ENCODE measurements around the gene ZDHHC5. TPM values are rescaled to one million over a fixed set of nuclear protein-coding genes. Genes with fewer than 3 reads are reported as not detected.

ZDHHC5 gene
- total and polyA plus RNA-seq, 2 of the 13 experiments (the other 11 are each of a cell fraction or from before 2014, with no cell fraction given): 26.6 to 34.0 TPM

DNA sequence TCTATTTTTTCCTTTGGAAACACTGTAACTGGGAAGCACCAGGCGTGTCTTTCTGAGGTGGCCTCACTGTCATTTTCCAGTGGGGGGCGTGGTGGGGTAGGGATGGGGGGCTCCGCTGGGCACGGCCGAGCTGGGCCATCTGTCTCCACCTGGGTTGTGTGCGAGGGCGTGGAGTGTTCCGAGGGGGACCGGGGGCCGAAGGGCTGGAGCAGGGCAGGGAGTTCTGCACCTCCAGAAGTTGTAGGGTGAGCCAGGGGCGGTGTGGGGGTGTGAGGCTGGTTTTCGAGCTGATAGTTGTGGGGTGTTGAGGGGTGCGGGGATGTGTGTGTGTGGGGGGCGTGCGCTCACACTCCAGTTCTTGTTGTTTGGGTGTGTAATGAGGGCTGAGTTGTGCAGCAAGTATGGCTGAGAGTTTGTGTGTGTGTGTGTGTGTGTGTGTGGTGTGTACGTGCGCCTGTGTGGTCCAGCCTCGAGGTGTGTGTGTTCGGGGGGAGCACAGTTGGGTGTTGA is 29.0 kb upstream of the ZDHHC5 start (continued):
- TF ChIP-seq, protein P1, sequence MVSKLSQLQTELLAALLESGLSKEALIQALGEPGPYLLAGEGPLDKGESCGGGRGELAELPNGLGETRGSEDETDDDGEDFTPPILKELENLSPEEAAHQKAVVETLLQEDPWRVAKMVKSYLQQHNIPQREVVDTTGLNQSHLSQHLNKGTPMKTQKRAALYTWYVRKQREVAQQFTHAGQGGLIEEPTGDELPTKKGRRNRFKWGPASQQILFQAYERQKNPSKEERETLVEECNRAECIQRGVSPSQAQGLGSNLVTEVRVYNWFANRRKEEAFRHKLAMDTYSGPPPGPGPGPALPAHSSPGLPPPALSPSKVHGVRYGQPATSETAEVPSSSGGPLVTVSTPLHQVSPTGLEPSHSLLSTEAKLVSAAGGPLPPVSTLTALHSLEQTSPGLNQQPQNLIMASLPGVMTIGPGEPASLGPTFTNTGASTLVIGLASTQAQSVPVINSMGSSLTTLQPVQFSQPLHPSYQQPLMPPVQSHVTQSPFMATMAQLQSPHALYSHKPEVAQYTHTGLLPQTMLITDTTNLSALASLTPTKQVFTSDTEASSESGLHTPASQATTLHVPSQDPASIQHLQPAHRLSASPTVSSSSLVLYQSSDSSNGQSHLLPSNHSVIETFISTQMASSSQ (IDR thresholded peaks at IDR 0.05; ENCODE audit: low read depth): no peak
- TF ChIP-seq, protein P1 (CRISPR knock-in tag; IDR thresholded peaks at IDR 0.05; ENCODE audit: borderline replicate concordance): no peak
- TF ChIP-seq ZBTB1 (CRISPR knock-in tag; IDR thresholded peaks at IDR 0.05; ENCODE audit: borderline replicate concordance): no peak
- TF ChIP-seq AGO2 (optimal IDR thresholded peaks at IDR 0.05; ENCODE audit: low read depth, low read length): peak; percentile 5
- TF ChIP-seq ARID2 (CRISPR knock-in tag; IDR thresholded peaks at IDR 0.05; ENCODE audit: borderline replicate concordance): no peak
- TF ChIP-seq, protein P2, sequence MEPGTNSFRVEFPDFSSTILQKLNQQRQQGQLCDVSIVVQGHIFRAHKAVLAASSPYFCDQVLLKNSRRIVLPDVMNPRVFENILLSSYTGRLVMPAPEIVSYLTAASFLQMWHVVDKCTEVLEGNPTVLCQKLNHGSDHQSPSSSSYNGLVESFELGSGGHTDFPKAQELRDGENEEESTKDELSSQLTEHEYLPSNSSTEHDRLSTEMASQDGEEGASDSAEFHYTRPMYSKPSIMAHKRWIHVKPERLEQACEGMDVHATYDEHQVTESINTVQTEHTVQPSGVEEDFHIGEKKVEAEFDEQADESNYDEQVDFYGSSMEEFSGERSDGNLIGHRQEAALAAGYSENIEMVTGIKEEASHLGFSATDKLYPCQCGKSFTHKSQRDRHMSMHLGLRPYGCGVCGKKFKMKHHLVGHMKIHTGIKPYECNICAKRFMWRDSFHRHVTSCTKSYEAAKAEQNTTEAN (CRISPR knock-in tag; conservative IDR thresholded peaks at IDR 0.05): no peak
- no peak for TF ChIP-seq ZNF333 (CRISPR knock-in tag; IDR thresholded peaks at IDR 0.05; ENCODE audit: borderline replicate concordance)
- no peak for TF ChIP-seq SMARCE1 (IDR thresholded peaks at IDR 0.05; ENCODE audit: borderline replicate concordance)
- TF ChIP-seq ZNF30 (CRISPR knock-in tag; IDR thresholded peaks at IDR 0.05): no peak
- no peak for TF ChIP-seq SPEN (CRISPR knock-in tag; IDR thresholded peaks at IDR 0.05; ENCODE audit: low read depth)
- no peak for TF ChIP-seq ZNF792 (CRISPR knock-in tag; IDR thresholded peaks at IDR 0.05)
- no peak for TF ChIP-seq ELF4 (CRISPR knock-in tag; IDR thresholded peaks at IDR 0.05; ENCODE audit: borderline replicate concordance)
- no peak for TF ChIP-seq NR2F6 (IDR thresholded peaks at IDR 0.05)
- no peak for TF ChIP-seq NR2F6 (CRISPR knock-in tag; IDR thresholded peaks at IDR 0.05)
- no peak for TF ChIP-seq FOXC1 (CRISPR knock-in tag; IDR thresholded peaks at IDR 0.05; ENCODE audit: borderline replicate concordance)
- no peak for TF ChIP-seq MEIS2 (CRISPR knock-in tag; IDR thresholded peaks at IDR 0.05)
- 0 out of 2 replicates have a peak, but pooled peaks have one; percentile 27 for TF ChIP-seq ZNF709 (CRISPR knock-in tag; IDR thresholded peaks at IDR 0.05)
- TF ChIP-seq ZNF7 (CRISPR knock-in tag; IDR thresholded peaks at IDR 0.05): no peak
- no peak for TF ChIP-seq MEF2D (CRISPR knock-in tag; IDR thresholded peaks at IDR 0.05)
- TF ChIP-seq ZFX (CRISPR knock-in tag; IDR thresholded peaks at IDR 0.05; ENCODE audit: low read depth): no peak
- no peak for TF ChIP-seq ZNF564 (CRISPR knock-in tag; IDR thresholded peaks at IDR 0.05)
- no peak for TF ChIP-seq XBP1 (CRISPR knock-in tag; IDR thresholded peaks at IDR 0.05)
